GM19467 (cell line): Measurements from ENCODE around the gene ENTPD2.
A peak's percentile ranks its signal among the peaks of the same experiment; 100 is the strongest.

Experiments
- ATAC-seq: cut with Tn5 transposase; IDR thresholded peaks from one replicate; pipeline ENCODE4 v1.9.1; 2021; ENCODE audit warnings: mild to moderate bottlenecking, moderate library complexity; ENCODE audit not compliant: unreplicated experiment

The ENTPD2 gene

GRCh38 chr9:137053944-137054931 lies at the start of gene ENTPD2:
TSS of gene ENTPD2 (minus strand) at chr9:137054061. CDS start at chr9:137053997, 64 bp downstream.
- no peak for ATAC-seq

DNA sequence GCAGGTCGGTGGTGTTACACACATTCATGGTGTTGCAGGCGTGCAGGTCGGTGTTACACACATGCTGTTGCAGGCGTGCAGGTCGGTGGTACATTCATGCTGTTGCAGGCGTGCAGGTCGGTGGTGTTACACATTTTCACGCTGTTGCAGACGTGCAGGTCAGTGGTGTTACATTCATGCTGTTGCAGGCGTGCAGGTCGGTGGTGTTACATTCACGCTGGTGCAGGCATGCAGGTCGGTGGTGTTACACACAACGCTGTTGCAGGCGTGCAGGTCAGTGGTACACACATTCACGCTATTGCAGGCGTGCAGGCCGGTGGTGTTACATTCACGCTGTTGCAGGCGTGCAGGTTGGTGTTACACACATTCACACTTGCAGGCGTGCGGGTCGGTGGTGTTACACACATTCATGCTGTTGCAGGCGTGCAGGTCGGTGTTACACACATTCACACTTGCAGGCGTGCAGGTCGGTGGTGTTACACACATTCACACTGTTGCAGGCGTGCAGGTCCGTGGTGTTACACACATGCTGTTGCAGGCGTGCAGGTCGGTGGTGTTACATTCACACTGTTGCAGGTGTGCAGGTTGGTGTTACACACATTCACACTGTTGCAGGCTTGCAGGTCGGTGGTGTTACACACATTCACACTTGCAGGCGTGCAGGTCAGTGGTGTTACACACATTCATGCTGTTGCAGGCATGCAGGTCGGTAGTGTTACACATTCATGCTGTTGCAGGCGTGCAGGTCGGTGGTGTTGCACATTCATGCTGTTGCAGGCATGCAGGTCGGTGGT lies 49.5 kb upstream of the ENTPD2 start:
- ATAC-seq, result no peak

- no peak for ATAC-seq
Measured at GRCh38 chr9:137099231-137099630, 45.4 kb upstream of the ENTPD2 start.

- ATAC-seq, result no peak
Measured at GRCh38 chr9:137097761-137098462, 44.1 kb upstream of the ENTPD2 start.

GRCh38 chr9:137096785-137097546 lies 43.1 kb upstream of the ENTPD2 start:
- ATAC-seq, result no peak

DNA sequence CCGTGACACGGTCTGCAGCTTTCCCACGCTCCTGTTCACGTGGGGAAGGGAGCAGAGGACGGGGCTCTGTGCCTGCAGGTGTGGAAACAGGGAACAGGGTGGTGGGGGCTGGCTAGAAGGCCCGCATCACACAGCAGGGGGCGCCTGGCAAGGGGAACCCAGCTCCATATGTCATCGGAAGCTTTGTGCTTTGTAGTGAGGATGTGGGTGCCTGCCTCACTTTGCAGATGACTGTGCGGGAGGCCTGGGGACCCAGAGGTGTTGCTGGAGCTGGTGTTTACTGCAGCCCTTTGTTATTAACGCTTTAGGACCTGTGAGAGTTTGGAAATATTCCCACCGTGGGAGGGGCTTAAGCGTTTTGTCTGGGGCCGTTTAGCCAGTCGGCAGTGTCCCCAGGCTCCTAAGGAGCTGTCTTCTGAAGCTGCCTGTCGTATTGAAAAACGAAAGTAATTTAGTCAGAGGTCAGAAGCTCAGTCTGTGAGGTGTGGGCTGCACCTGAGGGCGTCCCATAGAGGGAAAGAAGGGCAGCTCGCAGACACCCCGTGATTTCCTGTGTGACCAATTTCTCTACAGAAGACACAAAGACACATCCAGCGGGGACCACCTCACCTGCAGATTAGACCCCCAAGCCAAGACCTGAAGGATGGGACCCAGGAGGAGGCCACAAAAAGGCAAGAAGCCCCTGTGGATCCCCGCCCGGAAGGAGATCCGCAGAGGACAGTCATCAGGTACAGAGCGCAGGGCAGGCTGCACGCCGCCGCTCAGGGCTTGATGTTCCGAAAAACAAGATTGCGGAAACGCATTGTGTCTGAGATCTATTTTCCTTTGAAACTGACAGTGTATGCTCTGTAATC lies 42.0 kb upstream of the ENTPD2 start:
- peak; percentile 79 for ATAC-seq

DNA sequence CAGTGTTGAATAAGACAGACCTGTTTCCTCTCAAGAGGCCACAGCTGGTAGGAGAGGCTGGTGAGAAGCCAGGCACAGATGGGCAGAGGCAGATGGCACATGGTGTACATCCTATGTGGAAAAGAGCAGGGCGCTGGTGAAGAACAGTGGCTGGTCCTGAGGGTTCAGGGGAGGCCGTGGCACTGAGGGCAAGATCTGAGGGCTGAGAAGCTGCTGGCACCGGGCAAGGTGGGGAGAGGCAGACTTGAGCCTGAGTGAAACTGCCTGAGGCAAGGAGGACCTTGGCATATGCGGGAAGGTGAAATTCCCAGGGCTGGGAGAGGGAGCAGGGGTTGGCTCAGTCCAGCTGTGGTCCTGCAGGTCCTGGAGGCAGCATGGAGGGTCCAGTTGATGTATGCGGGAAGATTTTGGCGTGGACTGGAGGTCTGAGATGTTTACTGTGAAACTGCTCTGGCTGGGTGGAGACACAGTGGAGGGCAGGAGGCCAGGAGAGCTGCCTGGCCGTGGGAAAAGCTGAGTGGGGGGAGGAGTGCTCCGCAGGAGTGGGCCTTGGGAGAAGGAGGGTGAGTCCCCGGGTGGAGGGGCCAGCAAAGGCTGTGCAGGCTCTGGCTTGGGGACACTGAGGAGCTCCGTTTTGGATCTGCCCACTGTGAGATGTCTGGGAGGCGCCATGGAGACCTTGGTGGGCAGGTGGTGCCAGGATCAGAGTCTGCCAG lies 35.5 kb upstream of the ENTPD2 start:
- no peak for ATAC-seq

- no peak for ATAC-seq
Measured at GRCh38 chr9:137088121-137088520, 34.3 kb upstream of the ENTPD2 start.

GRCh38 chr9:137087409-137087925 lies 33.6 kb upstream of the ENTPD2 start:
- ATAC-seq, result no peak

DNA sequence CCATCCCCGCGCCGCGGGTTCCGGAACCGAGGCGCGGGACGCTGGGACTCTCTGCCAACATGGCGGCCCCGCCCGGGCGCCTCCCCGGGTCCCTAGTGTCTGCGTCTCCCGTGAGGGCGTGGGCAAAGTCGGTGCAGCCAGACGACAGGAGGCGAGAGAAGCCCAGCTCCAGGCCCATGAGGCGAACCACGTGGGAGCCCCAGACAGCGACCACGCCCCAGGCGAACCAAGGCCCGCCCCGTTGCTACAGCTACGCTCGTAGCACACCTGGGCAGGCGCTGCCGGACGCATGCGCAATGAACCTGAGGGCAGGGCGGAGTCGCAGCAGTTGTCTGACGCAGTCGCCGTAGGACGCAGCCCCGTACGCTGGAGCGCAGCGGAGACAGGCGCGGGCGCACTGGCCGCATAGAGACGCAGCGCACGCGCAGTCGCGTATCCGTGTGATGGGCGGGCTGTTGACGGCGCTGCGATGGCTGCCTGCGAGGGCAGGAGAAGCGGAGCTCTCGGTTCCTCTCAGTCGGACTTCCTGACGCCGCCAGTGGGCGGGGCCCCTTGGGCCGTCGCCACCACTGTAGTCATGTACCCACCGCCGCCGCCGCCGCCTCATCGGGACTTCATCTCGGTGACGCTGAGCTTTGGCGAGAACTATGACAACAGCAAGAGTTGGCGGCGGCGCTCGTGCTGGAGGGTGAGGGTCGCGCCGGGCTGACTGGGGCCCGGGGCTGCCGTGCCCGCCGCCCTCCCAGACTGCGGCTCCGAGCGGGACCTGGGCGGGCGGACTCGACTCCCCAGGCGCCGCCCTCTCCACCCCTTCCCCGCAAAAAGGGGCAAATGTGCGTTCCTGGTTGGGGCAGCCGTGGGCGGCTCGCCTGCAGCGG lies 32.9 kb upstream of the ENTPD2 start, which contains the start of gene MAN1B1:
TSS of gene MAN1B1 (plus strand) at position 455 of the 878 bp plus-strand sequence. CDS start at position 470, 15 bp downstream.
- ATAC-seq, result peak; percentile 82

- ATAC-seq, result peak; percentile 9
Measured at GRCh38 chr9:137085920-137086530, 32.2 kb upstream of the ENTPD2 start.

- ATAC-seq, result no peak
Measured at GRCh38 chr9:137084526-137084925, 30.7 kb upstream of the ENTPD2 start.

DNA sequence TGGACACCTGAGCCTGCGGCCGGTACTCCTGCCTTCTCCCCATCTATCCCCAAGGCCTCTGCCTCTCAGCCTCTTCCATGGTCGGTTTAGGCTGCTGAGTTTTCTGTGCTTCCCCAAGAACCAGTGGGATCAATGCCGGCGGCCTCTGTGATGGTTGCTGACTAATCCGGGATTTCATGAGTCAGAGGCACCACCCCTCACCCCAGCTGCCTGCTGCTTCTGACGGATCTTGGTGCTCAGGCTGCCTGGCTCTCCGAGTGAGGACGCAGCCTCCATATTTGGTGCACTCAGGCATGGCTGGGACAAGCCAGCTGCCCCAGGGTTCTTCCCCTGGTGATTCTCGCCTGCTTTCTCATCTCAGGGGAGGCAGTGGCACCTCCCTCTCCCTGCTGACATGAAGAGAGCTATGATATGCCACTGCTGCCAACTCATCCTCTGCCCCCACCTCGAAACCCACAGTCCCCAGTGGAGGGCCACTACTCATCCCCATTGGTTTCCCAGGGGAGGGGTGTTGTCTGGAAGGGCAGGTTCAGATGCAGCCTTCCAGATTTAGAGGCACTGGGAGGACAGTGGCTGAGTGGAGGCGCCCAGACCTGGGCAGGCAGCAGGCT lies 29.6 kb upstream of the ENTPD2 start:
- no peak for ATAC-seq

GRCh38 chr9:137082925-137083290 lies 29.0 kb upstream of the ENTPD2 start:
- no peak for ATAC-seq

DNA sequence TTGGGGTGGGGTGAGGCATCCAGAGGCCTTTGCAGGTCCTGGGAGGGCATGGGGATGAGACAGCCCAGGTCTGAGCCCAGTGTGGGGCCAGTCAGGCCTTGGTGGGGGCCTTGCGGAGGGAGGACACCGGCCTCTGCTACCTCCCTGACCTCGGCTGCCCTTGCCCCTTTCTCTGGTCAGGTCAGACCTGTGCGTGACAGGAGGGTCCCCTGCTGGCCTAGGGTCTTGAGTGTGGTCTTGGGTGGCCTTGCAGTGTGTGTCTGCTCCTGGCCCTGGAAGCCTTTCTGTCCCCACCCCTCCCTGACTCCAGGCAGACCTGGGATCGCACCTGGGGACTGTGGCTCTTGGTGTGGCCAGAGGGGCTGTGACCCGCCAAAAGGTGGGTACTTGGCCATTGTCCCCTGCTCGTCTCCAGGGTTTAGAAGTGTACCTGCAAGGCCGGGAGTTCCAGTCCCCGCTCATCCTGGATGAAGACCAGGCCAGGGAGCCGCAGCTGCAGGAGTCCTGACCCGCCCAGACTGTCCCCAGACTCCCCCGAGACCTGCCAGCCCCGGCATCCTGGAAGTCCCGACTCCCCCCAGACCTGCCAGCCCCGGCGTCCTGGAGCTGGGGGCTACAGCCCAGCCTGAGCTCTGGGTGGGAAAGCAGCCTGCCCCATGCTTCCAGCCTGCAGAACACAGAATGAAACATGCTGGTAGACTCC lies 28.5 kb upstream of the ENTPD2 start:
- no peak for ATAC-seq
